Vagina (tissue), 2 donors: Measurements from ENCODE around the gene LACC1.

Experiments used
- POLR2A ChIP-seq, 2 donors: fragments of 450-650 bp; IDR thresholded peaks; one replicate each; pipeline ENCODE4 v1.6.1; 2017; ENCODE audit warnings: antibody characterized with exemption in 2 of 2, mild to moderate bottlenecking in 2 of 2, moderate library complexity in 2 of 2
- POLR2AphosphoS5 ChIP-seq, 2 donors: sonication (generic); formaldehyde crosslinking; IDR thresholded peaks; one replicate each; pipeline ENCODE4 v1.9.0; 2017; ENCODE audit warnings: antibody characterized with exemption in 2 of 2, mild to moderate bottlenecking in 2 of 2, low read depth in 1 of 2; ENCODE audit not compliant: insufficient read depth in 1 of 2
- TF ChIP-seq, protein P1 (sequence below), 3 experiments: fragments of 450-650 bp in 2 of 3; fragments of 200-600 bp in 1 of 3; sonication (generic) in 1 of 3; IDR thresholded peaks; one replicate each; pipeline ENCODE4 v1.5.1; 2017 to 2019; ENCODE audit warnings: antibody characterized with exemption in 3 of 3, mild to moderate bottlenecking in 2 of 3, moderate library complexity in 2 of 3

DNA sequence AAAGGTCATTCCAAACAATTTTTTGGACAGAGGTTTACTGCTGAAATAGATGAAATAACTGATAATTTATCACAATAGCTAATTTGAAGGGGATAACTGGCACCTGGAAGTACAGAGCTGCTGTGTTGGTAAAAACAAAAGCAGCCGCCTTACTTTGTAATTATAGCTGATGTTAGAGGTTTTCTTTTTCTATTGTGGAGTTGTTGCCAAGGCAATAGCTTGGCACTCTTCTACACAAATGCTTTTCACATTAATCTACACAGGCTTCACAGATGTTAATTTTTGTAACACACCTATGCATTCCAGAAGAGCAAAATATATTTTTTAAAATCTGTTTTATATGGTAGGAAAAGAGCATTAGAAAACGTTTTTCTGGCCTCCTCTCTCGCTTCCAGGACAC is 56.9 kb downstream of the LACC1 start:
- no peak for TF ChIP-seq POLR2AphosphoS5 (IDR thresholded peaks at IDR 0.05; ENCODE audit: insufficient read depth in 1 of 2, low read depth in 1 of 2)
- TF ChIP-seq, protein P1, sequence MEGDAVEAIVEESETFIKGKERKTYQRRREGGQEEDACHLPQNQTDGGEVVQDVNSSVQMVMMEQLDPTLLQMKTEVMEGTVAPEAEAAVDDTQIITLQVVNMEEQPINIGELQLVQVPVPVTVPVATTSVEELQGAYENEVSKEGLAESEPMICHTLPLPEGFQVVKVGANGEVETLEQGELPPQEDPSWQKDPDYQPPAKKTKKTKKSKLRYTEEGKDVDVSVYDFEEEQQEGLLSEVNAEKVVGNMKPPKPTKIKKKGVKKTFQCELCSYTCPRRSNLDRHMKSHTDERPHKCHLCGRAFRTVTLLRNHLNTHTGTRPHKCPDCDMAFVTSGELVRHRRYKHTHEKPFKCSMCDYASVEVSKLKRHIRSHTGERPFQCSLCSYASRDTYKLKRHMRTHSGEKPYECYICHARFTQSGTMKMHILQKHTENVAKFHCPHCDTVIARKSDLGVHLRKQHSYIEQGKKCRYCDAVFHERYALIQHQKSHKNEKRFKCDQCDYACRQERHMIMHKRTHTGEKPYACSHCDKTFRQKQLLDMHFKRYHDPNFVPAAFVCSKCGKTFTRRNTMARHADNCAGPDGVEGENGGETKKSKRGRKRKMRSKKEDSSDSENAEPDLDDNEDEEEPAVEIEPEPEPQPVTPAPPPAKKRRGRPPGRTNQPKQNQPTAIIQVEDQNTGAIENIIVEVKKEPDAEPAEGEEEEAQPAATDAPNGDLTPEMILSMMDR (IDR thresholded peaks at IDR 0.05), result no peak
- no peak for TF ChIP-seq POLR2A (IDR thresholded peaks at IDR 0.05)
